NCI-H187 treated with DMSO at 0.1 percent for 48 hours (cell line): ENCODE measurements around the gene METTL23.

Experiments
- DNase-seq: peaks from one replicate; lab custom pipeline; 2025; lab: John Stamatoyannopoulos, UW

METTL23 gene, protein sequence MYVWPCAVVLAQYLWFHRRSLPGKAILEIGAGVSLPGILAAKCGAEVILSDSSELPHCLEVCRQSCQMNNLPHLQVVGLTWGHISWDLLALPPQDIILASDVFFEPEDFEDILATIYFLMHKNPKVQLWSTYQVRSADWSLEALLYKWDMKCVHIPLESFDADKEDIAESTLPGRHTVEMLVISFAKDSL

DNA sequence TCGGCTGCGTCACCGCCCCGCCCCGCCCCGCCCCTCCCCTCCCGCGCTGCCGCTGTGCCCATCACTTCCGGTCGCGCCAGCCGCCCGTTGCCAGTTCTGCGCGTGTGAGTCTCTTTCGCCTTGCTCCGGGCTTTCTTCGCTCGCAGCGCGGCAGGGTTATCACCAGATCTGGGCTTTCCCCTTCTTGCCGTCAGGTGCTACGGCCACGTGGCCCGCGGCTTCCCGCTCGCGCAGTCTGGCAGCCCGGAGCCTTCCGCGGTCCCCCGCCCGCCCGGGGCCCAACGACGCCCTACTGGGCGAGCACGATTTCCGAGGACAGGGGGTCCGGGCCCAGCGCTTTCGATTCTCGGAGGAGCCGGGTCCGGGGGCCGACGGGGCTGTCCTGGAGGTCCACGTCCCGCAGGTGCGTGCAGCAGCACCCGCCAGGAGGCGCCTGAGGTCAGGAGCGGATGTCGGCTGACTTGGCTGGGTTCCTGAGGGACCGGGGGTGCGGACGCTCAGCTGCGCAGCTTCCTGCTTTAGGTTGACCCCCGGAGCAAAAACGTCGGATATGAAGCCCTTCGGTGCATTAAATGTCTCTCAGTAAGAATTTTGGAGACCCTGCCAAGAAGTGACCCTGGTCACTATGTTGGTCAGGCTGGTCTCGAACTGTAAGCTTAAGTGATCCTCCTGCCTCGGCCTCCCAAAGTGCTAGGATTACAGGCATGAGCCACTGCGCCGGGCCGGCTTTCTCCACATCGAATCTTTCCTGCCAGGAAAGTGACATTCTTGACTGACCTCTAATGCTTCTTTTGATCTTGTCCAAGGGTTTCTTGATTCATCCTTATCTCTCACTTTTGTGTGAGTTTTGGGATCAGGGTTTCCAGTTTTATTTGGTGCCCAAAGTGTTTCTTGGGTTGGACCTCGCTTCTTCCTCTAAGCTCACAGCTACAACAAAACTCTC lies at the start of gene METTL23:
Gene METTL23 (plus strand): TSS at position 64 of the 943 bp plus-strand sequence. CDS start 2,872 bp downstream, outside the sequence.
- DNase-seq = no peak

DNA sequence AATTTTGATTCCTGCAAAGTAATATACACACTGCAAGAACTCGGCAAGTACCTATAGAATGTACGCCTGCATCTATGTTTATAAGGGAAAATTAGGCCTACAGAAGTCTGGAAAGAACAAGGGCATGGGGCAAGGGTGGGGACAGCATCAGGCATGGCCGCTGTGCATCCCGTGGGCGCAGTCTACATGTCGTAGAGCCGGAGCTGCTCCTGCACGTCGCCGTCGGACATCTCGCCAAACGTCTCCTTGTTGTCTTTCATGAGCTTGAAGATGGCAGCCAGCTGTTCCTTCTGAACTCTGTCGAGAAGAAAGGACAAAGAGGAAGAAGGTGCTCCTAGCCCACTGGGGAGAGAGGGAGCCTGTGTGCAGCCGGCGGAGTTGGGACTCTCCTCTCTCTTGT lies 49.2 kb upstream of the METTL23 start:
- DNase-seq = no peak

DNA sequence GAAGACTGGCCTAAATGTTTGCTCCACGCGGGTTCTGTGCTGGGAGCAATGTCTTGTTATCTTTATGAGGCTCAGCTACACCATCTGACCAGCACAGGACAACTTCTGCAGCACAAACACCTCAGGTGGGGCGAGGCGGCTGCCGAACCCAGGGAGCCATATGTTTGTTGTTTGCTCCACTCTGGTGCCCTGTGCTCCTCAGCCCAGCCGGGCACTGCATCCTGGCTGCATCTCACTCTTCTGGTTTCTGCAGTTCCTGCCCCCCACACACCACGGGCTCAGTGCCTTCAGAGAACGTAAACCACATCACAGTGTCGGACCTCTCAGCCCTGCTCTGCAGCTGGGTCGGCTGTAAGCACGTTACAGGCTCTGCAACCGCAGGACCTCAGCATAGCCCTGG lies 48.3 kb upstream of the METTL23 start:
- DNase-seq = no peak

DNA sequence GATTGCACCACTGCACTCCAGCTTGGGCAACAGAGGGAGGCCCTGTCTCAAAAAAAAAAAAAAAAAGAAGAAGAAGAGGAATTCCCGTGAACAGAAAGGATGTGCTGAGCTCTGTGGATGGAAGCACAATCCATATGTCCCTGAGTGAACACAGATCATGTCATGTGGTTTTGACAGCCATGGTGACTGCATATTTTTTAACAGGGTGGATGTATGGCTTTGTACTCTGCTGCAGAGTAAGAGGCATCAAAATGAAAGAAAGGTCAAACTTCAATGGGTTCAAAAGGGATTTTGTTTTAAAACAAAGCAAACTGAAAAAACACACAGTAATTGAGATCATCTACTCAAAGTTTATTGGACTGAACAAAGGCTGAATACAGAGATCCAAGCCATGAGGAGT lies 47.4 kb upstream of the METTL23 start:
- DNase-seq = no peak

DNA sequence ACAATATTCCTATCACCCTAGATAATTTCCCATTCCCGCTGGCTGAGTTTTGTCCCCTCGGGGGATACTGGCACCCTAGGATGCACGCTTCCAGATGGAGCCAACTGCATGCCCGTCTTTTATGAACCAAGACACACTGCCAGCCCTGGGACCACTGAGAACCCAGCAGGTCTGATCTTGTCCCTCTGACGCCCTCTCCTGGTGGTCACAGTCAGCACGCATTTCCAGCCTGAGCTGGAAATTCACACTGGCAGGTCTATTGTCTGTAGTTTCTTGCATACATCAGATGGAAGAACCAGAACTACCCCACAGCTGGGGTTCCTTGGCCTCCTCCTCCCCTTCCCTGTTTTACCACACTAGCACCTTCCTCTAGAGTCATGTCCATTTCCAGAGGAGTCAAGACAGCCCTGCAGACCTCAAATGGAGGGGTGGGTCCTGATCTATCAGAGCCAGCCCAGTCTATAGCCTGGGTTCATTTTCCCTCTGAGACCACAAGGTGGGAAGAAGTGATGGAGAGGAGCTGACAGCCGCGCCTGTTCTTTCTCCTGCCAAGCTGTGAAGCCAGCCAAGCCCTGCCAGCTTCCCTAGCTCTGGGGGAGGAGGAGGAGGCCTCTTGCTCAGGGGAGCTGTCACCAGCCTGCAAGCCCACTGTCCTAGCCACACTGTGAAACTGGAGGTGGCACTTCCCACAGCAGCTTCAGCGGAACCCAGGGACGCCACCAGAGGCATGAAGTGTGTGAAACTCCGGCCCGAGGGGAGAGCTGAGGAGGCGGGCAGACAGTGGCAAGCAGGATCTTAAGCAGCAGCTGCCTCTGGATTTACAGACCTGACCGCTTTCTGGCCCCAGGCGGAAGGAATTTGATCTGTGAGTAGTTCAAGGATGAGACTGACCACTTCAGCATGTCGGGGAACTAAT lies 45.2 kb upstream of the METTL23 start:
- DNase-seq = no peak

DNA sequence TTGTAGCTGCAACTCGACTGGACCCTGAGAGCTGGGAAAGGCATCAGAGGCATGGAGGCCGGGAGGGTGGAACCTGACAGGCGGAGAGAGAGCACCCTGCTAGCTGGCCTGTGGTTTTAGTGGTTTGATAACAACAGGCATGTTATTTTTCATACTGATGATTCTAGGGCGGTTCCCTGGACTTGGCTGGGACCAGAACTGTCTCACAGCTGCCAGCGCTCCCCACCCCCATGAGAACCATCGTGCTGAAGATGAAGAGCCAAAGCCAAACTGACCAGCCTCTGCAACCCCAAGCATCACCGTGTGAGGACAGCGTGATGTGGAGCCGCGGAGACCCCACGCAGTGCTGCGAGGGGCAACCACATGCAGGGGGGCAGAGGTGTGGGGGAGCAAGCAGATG lies 44.3 kb upstream of the METTL23 start:
- no peak for DNase-seq

DNA sequence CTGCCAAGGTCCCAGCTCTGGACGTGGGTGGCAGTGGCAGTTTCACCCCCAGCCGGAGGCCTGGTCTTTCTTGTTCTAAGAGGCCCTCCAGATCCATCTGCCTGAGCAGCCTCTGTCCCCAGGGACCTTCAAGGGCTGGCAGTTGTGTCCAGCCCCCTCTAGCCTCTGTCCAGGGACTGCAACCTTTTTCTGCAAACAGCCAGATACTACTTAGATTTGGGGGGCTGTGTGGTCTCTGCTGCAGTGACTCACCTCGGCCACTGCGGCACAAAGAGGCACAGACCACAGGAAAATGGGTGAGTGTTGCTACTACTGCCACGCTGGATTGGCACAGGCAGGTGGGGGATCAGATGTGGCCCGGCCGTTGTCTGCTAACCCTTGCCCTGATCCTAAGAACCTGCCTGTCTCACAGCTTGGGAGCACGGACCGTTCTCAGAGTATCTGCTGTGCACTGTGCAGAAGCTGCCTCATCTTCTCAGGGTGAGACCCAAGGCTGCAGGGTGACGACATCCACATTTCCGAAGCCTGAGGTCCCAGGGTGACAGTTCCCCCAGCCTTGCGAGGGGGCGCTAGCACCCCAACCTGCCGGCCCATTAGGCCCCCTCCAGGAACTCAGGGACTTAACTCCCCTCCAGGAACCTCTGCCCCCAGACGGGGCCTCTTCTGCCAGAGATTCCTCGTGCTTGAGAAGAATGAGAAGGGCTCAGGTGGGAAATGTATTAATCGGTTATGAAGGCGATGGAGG lies 43.5 kb upstream of the METTL23 start:
- no peak for DNase-seq

DNA sequence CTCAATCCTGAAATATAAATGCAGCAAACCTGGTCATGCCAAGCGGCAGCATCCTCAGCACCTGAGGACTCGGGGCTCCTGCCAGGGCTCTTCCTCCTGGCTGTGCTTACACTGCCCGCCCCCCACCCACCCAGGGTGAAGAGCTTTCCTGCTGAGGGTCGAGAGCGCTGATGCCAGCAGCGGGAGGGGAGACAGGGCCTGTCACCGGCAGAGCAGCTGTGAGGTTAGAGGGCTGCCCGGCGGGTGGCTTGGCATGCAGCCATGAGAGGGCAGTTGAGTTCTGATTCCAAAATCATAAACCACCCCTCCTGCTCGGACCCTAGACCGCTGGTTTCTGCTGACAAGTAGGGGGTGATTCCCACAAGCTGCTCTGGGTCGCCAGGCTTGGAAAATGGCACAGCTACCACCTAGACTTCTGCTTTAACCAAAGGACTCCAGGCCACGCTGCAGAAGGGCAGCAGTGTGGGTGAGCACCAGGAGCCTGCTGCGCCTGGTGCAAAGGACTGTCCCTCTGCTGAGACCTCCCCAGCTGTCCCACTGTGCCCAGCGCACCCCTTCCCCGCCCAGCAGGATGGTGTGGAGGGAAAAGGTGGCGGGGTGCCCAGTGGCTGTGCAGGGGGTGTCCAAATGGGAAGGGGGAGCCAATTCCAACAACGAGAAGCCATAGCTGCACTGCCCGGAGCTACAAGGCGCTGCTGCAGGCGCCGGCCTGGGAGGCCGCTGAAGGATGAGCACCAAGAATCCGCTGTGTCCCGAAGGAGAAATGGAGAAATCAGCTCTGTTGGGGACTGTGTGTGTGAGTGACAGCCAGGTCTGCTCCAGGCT lies 42.5 kb upstream of the METTL23 start:
- no peak for DNase-seq

DNA sequence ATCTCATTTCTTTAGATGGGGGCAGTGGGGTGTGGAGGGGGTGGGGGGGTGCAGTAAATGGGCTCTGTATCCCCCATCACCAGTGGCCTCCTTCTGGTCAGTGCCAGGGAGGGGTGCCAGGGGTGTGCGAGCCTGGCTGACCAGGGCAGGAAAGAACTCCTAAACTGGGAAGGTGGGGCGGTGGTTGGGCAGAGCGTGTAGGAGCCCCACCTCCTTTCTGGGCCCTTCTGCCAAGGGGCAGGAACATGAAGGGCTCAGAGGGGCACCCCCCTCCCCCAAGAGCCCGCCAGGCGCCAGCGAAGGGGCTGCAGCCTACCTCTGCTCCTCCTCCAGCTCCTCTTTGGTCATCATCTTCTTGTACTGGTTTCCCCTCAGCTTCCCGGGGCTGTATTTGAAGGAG lies 41.9 kb upstream of the METTL23 start:
- DNase-seq = no peak

DNA sequence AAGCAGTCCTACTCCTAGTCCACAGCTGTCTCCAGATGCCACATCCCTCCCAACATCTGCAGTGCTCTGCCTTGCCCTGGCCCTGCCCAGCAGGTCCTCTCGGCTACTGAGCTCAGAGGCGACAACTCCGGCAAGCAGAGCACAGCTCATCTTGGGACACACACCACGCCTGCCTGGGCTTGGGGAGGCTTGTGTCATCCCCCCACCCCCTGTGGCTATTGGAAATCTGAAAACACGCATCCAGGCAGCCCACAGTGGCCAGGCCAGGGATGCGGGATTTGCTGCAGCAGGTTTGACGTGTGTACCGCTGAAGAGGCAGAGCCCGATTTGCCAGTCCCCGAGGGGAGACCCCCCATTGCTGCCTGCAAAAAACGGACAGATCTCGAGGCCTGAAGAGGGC lies 41.3 kb upstream of the METTL23 start:
- no peak for DNase-seq

DNA sequence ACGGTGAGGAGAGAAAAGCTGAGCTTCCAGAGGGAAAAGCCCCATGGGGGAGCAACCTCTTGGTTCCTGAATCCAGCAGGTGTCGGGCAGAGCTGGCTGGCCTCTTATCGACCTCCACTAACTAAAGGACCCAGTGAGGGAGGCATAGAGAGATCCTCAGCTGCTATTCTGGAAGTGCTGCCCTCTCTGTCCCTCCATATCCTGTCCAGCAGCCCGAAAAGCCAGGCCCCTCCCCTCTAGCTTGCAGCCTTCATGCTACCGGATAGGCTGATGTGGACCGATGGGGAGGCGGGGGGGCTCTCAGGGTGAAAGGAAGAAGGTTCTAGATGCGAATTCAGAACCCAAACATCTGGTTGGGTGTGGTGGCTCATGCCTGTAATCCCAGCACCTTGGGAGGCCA lies 40.8 kb upstream of the METTL23 start:
- no peak for DNase-seq

DNA sequence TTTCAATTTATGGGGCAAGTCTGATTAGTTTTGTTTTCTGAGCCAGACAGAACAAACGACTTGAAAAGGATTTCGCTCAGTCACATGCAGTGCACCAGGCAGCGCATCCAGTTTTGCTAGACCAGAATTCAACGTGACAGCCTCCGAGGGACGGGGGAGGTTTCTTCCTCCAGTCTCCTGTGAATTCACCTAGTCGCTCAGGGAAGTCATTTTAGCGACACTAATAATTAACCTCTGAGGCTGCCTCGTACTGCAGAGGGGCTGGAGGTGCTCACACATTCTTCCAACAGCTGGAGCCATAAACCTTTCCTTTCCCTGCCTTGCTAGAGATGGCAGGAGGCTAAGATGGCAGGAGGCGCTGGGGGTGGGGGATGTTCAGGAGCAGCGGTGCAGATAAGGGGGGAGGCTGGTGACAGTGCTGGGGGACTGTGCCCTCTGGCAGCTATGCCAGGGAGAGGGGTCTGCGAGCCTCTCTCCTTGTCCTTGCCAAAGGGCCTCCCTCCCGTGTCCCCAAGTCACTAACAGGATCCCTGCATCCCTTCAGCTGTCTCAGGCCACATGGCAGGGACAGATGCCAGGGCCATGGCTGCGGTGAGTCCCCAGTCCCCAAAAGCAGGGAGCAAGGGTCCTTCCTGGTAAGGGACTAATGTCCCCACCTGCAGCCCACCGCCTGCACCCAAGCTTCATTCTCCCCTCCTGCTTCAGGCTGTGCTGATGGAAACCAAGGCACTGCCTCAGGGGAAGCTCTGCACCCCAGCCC lies 39.9 kb upstream of the METTL23 start:
- no peak for DNase-seq

DNA sequence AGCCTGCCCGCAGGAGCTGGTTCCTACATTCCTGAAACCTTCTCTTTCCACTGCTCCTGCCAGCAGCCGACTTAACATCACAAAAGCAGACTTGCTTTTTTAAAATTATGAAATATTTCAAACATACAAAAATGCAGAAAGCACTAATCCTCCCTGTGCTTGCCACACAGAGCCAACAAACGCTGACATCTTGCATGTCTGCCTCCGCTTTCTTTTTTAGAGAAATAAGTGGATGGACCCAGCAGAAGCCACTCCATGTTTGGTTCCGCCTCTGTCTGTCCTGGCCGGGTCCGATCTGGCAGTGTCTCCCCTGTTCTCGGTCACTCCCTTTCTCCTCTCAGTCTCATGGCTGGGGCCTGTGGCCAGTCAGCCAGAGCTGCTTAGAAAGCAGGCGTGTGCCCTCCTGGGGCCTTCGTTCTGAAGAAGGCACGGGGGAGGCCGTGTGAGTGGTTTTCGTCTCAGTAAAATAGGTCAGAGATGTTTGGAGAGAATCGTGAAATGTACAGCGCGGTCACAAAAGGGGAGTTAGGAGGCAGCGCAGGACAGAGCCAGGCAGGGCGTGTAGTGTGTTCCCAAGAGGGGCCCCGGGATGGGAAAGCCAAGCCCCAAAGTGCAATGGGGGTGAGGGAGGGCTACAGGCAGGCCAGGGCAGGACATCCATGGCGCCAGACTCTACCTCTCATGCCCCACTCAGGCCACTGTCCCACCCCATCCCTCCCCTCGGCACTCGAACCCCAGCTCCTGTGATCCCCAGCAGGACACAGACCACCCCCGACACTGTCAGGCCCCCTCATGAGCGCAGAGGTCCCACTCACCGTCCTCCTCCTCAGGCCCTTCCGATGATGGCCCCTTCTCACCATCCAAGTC lies 39.1 kb upstream of the METTL23 start:
- DNase-seq = no peak

DNA sequence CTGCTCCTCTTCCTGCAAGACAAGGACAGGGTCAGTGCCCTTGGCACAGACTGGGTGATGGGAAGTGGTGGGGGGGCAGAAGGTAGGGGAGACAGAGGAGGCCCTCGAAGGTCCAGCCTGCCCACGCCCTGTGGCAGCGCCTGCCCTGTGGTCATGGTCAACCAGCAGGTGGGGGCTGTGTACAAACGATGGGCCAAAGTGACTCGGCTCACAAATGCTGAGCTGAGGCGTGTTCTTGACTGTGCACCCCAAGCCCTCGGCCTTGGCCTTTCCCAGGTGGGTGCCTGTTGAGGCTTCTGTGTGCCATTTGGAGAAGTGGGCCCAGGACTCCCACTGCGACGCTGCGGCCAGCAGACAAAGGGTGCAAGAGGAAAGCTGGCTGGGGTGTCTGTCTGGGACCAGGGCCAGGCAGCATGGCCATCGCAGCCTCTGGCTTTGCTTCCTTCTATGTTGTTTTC lies 38.4 kb upstream of the METTL23 start:
- DNase-seq = no peak

DNA sequence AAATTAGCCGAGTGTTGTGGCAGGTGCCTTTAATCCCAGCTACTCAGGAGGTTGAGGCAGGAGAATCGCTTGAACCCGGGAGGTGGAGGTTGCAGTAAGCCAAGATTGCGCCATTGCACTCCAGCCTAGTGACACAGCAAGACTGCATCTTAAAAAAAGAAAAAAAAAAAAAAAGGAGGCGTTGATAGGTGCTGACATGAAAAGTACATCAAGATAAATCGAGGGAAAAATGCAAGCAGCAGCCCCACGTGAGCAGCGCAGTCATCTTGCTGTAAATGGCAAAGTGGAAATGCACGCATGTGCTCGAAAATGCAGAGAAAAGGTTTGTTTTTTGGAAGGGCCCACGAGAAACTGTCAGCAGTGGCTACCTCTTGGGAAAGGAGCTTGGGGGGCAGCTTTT lies 36.8 kb upstream of the METTL23 start:
- DNase-seq = no peak

DNA sequence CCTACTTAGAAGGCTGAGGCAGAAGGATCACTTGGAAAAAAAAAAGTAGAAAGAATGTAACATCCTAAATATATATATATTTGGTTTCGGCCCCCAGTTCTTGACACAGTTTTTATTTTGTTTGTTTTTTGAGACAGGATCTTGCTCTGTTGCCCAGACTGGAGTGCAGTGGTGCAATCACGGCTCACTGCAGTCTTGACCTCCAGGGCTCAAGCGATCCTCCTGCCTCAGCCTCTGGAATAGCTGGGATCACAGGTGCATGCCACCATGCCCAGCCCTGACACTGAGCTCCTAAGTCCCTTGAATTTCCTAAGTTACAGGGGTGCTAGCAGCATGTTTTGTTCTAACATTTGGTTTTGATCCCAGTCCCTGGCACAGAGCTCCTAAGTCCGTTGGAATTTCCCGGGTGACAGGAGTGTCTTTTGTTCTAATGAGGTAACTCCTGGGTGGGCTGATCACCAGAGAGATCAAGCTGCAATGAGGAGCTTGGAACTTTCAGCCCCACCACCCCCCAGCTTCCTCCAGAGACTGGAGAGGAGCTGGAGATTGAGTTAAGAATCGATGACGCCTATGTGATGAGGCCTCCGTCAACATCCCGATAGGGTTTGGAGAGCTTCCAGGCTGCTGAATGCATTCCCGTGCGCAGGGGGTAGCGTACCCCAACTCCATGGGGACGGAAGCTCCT lies 35.9 kb upstream of the METTL23 start:
- DNase-seq = no peak

DNA sequence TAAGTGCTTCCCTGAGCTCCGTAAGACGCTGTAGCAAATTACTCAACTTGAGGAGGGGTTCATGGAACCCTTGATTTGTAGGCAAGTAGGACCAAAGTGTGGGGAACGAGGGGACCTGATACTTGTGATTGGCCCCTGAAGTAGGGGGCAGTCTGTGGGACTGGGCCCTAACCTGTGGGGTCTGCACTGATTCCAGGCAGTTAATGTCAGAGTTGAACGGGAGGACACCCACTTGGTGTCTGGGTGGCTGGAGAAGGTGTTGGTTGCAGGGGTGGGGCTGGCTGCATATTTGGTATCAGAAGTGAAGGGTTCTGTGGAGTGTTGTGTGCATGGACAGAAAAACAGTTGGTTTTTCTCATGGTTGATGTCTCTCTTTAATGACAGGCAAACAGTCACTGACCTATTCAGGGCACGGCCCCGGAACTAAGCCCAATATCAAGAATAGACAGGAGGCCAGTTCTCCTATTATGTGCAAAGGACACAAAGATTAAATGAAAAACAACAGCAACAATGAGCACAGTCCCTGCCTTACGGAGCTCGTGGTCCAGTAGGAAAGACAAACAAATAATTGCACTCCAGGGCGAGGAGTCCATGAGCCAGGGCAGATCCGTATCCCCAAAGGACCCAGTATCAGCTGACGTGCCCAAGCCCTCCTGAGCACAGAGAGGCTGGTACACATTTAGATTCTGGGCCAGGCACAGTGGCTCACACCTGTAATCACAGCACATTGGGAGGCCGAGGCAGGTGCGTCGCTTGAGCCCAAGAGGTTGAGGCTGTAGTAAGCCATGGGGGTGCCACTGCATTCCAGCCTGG lies 35.1 kb upstream of the METTL23 start:
- DNase-seq = no peak
